ENCODE results near the gene ERMARD. TPM values are rescaled to one million over a fixed set of nuclear protein-coding genes. Genes with fewer than 3 reads are reported as not detected.

Gene ERMARD
- total RNA-seq, 1 experiment from 2014 or later = 13.6 TPM

DNA sequence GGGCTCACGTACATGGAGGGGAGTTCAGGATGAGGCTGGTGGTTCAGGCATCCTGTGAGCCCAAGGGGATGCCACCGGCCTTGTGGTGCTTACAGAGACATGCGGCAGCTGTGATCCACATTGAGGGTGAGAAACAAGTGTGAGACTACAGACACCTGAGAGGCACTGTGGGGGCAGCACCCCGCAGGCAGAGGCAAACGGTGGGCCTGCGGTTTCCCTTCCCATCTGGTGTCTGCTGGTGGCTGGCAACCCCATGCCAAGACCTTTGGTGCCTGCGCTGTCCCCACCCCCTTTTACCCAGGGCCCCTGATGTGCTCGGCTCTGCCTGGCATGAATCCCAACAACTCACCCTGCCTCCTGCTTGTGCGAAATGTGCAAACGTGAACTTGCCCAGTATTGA, 42.0 kb downstream of the ERMARD start:
- DNase-seq = peak; percentile 19
- Histone ChIP-seq H3K18ac (ENCODE audit: insufficient read length, low read depth, low read length) (no peak overlapping the region), H3K4me2 (ENCODE audit: insufficient read depth, insufficient read length, low read length) (no peak overlapping the region), H3T11ph (ENCODE audit: low read length) (no peak overlapping the region), H2BK20ac (ENCODE audit: low read depth, low read length, poor library complexity, severe bottlenecking) (no peak overlapping the region), H4K20me1 (ENCODE audit: control insufficient read depth, insufficient read depth, insufficient read length) (no peaks in the 10 kb centered on the region), H3K9ac (ENCODE audit: extremely low read depth, insufficient read length, low read length) (no peak overlapping the region), H2AK5ac (ENCODE audit: insufficient read length, low read length) (no peak overlapping the region), H3K27me3 (ENCODE audit: insufficient read depth, low read length) (peaks cover 3% of the 10 kb centered on the region; the same call in 1 of the 2 replicates), H2BK5ac (ENCODE audit: insufficient read length, low read length) (no peak overlapping the region), H3K79me1 (ENCODE audit: insufficient read depth, low read depth, low read length, poor library complexity, severe bottlenecking) (no peaks in the 10 kb centered on the region), H2AFZ (ENCODE audit: low read length) (no peak overlapping the region), H3K23ac (ENCODE audit: insufficient read length, low read depth, low read length) (no peak overlapping the region), H3K14ac (ENCODE audit: insufficient read depth, low read length) (no peak overlapping the region), H2BK120ac (ENCODE audit: low read depth, low read length, poor library complexity, severe bottlenecking) (no peak overlapping the region), H3K79me2 (ENCODE audit: insufficient read depth, low read length) (no peaks in the 10 kb centered on the region), H3K23me2 (ENCODE audit: insufficient read length, low read depth, low read length, poor library complexity, severe bottlenecking) (peaks cover 4% of the 10 kb centered on the region), H3K27ac (ENCODE audit: insufficient read length, low read depth, low read length) (no peak overlapping the region), H3K56ac (ENCODE audit: insufficient read length, low read depth, low read length) (no peak overlapping the region), H3K4me1 (ENCODE audit: insufficient read depth, low read length) (no peaks in the 10 kb centered on the region), H4K5ac (ENCODE audit: insufficient read length, low read depth, low read length) (no peak overlapping the region), H4K8ac (replicated peaks; ENCODE audit: insufficient read length, low read depth, low read length) (no peak overlapping the region), H2BK15ac (ENCODE audit: low read depth, low read length) (no peak overlapping the region), H4K91ac (ENCODE audit: insufficient read length, low read depth, low read length) (no peak overlapping the region), H3K4ac (ENCODE audit: low read depth, low read length) (no peak overlapping the region), H3K9me3 (ENCODE audit: control insufficient read depth, low read depth, low read length) (no peaks in the 10 kb centered on the region), H2BK12ac (ENCODE audit: insufficient read length, low read depth, low read length) (no peak overlapping the region)
- no peak for TF ChIP-seq CTCF (conservative IDR thresholded peaks at IDR 0.05)
- no CpG with 5 or more reads among the region's 10 CpGs for WGBS (ENCODE audit: extremely low coverage, insufficient read length, low lambda C conversion rate)
- H3K4me1 Mint-ChIP-seq = peaks cover 20 to 23% of the 10 kb centered on the region in 2 experiments
- H3K4me3 Mint-ChIP-seq = no peak overlapping the region
- H3K27ac Mint-ChIP-seq = no peak overlapping the region
- H3K36me3 Mint-ChIP-seq (ENCODE audit: insufficient read depth in 1 of 3, low read depth in 3 of 3) = no peaks in the 10 kb centered on the region
- H3K9me3 Mint-ChIP-seq = no peaks in the 10 kb centered on the region
- H3K27me3 Mint-ChIP-seq (ENCODE audit: low read depth) = peaks cover 37% of the 10 kb centered on the region
